Mammary microvascular endothelial cell (primary cell): Measurements from ENCODE around the gene AHDC1. TPM values are rescaled to one million over a fixed set of nuclear protein-coding genes. Genes with fewer than 3 reads are reported as not detected.

ENCODE experiments used
- total RNA-seq: library from RNA; depleted of rRNA; stranded (reverse); fragments of >200 nt; gene quantifications from 2 replicates; pipeline ENCODE4 v1.2.3, GENCODE V29; 2015

Gene AHDC1
- total RNA-seq = 4.7 and 5.6 TPM in 2 replicates

GRCh38 chr1:27603681-27604578, at the start of gene AHDC1:
AHDC1 (minus strand) TSS chr1:27604144; CDS start chr1:27552115, 52,029 bp downstream.

GRCh38 chr1:27634985-27635367, 31.0 kb upstream of the AHDC1 start, which contains the start of gene FGR:
FGR (minus strand) TSS chr1:27635185; CDS start chr1:27623916, 11,269 bp downstream.

GRCh38 chr1:27489973-27490741, 113.8 kb downstream of the AHDC1 start, which contains the start of gene WASF2:
WASF2 (minus strand) TSS chr1:27490167; CDS start chr1:27428890, 61,277 bp downstream.

Other genes with a start within 250 kb of the AHDC1 start
- gene MAP3K6, start 237.2 kb downstream of the AHDC1 start, total RNA-seq = 16.9 and 20.6 TPM in 2 replicates
- gene FCN3, start 229.3 kb downstream of the AHDC1 start, total RNA-seq = 0.64 and 2.3 TPM in 2 replicates
- not detected in 2 replicates for gene CD164L2, start 220.8 kb downstream of the AHDC1 start, total RNA-seq
- gene GPR3, start 211.5 kb downstream of the AHDC1 start, total RNA-seq = 2.0 and 2.1 TPM in 2 replicates
- 36.2 and 41.9 TPM in 2 replicates for gene WASF2, start 114.0 kb downstream of the AHDC1 start, total RNA-seq
- 0.13 and 0.44 TPM in 2 replicates for gene FGR, start 31.0 kb upstream of the AHDC1 start, total RNA-seq
- gene IFI6, start 68.0 kb upstream of the AHDC1 start, total RNA-seq = 567 and 574 TPM in 2 replicates
- gene FAM76A, start 121.8 kb upstream of the AHDC1 start, total RNA-seq = 12.3 and 17.9 TPM in 2 replicates
- 82.1 and 96.4 TPM in 2 replicates for gene STX12, start 169.1 kb upstream of the AHDC1 start, total RNA-seq
- 40.2 and 48.5 TPM in 2 replicates for gene PPP1R8, start 226.6 kb upstream of the AHDC1 start, total RNA-seq